ENCODE measurements around the gene DDX6.

- TF ChIP-seq CTCF (conservative IDR thresholded peaks at IDR 0.05; ENCODE audit: low read depth in 2 of 2): no peak
- TF ChIP-seq CREB1 (CRISPR knock-in tag; IDR thresholded peaks at IDR 0.05; ENCODE audit: low read depth): no peak
- TF ChIP-seq POLR2AphosphoS5 (IDR thresholded peaks at IDR 0.05; ENCODE audit: low read depth): no peak
- TF ChIP-seq EZH2phosphoT487 (IDR thresholded peaks at IDR 0.05; ENCODE audit: unreplicated experiment): no peak
- TF ChIP-seq EZH2 (IDR thresholded peaks at IDR 0.05; ENCODE audit: low read depth, unreplicated experiment): no peak
Observed at GRCh38 chr11:118766035-118766434, 24.9 kb downstream of the DDX6 start.
